Spleen (tissue), 11 donors: ENCODE results near the gene REX1BD. TPM values are rescaled to one million over a fixed set of nuclear protein-coding genes. Genes with fewer than 3 reads are reported as not detected.
A peak's percentile ranks its signal among the peaks of the same experiment; 100 is the strongest.

Experiments
- DNase-seq: peaks from one replicate; pipeline ENCODE4 v3.0.0-alpha.2; 2020
- H3K27ac ChIP-seq, 8 donors: fragments of 200-600 bp; sonication (generic) in 7 of 8; 1 replicate in 4 of 8; 2 replicates in 4 of 8; pipeline versions ENCODE4 v1.5.0 to v1.8.0; 2016 to 2021; ENCODE audit warnings: inconsistent platforms in 4 of 8, mild to moderate bottlenecking in 4 of 8, moderate library complexity in 1 of 8
- H3K27me3 ChIP-seq, 7 donors: fragments of 200-600 bp; sonication (generic) in 6 of 7; replicated peaks in 1 of 7; 1 replicate in 4 of 7; 2 replicates in 3 of 7; pipeline versions ENCODE4 v1.5.0 to v1.8.0; 2016 to 2021; ENCODE audit warnings: inconsistent platforms in 3 of 7, mild to moderate bottlenecking in 1 of 7
- H3K36me3 ChIP-seq, 6 donors: fragments of 200-600 bp; sonication (generic) in 5 of 6; 1 replicate in 4 of 6; 2 replicates in 2 of 6; pipeline versions ENCODE4 v1.5.0 to v1.8.0; 2016 to 2021; ENCODE audit warnings: inconsistent platforms in 2 of 6
- H3K4me1 ChIP-seq, 6 donors: fragments of 200-600 bp; sonication (generic) in 5 of 6; 1 replicate in 3 of 6; 2 replicates in 3 of 6; pipeline versions ENCODE4 v1.5.0 to v1.8.0; 2016 to 2021; ENCODE audit warnings: inconsistent platforms in 3 of 6
- H3K4me3 ChIP-seq, 8 donors: fragments of 200-600 bp; sonication (generic) in 7 of 8; 1 replicate in 4 of 8; 2 replicates in 4 of 8; pipeline versions ENCODE4 v1.5.0 to v1.8.0; 2016 to 2021; ENCODE audit warnings: inconsistent platforms in 4 of 8, mild to moderate bottlenecking in 4 of 8, moderate library complexity in 2 of 8
- H3K9me3 ChIP-seq, 8 donors: fragments of 200-600 bp; sonication (generic) in 7 of 8; 1 replicate in 4 of 8; 2 replicates in 4 of 8; pipeline versions ENCODE4 v1.5.0 to v1.8.0; 2016 to 2021; ENCODE audit warnings: inconsistent platforms in 4 of 8
- POLR2A ChIP-seq, 3 donors: fragments of 450-650 bp; IDR thresholded peaks; one replicate each; pipeline ENCODE4 v1.5.1; 2017; ENCODE audit warnings: antibody characterized with exemption in 3 of 3, mild to moderate bottlenecking in 1 of 3
- POLR2AphosphoS5 ChIP-seq, 3 donors: sonication (generic); formaldehyde crosslinking; IDR thresholded peaks; one replicate each; pipeline ENCODE4 v1.5.1; 2017; ENCODE audit warnings: antibody characterized with exemption in 3 of 3
- WGBS, 5 donors: extraction: QIAGEN DNeasy Blood & Tissue Kit in 3 of 5; methylation state at CpG; one replicate each; pipeline versions ENCODE4 v1.1.5 to v1.1.7; 2013 to 2018; 5-methylcytosine and 5-hydroxymethylcytosine counted together
- intact Hi-C: fragments of 100-400 bp; cut with DNase I; formaldehyde crosslinking; loops from one replicate; pipeline ENCODE4 v1.15.0; 2023; ENCODE audit warnings: low total_unique reads
- polyA plus RNA-seq, 3 donors: library from polyadenylated mRNA; stranded (reverse); fragments of 200-250 nt; gene quantifications; one replicate each; pipeline ENCODE4 v1.2.1, GENCODE V29; 2013
- total RNA-seq, 7 donors: library from RNA; depleted of rRNA in 3 of 7; stranded (reverse); fragments of >200 nt in 3 of 7; fragmentation: NEBNext Ultra II Directional in 4 of 7; extraction: Animal tissue kit (Norgen Biotek cat#: 25700) in 4 of 7; gene quantifications; one replicate each; pipeline versions ENCODE4 v1.1.0 to v1.2.1, GENCODE V29; 2016 to 2021
- TF ChIP-seq, protein P1 (sequence below), 11 experiments: fragments of 200-600 bp in 7 of 11; fragments of 450-650 bp in 4 of 11; sonication (generic) in 4 of 11; IDR thresholded peaks in 8 of 11; conservative IDR thresholded peaks in 3 of 11; 1 replicate in 7 of 11; 2 replicates in 4 of 11; pipeline versions ENCODE4 v1.4.0 to v1.8.0; 2016 to 2021; ENCODE audit warnings: antibody characterized with exemption in 11 of 11, inconsistent platforms in 4 of 11, mild to moderate bottlenecking in 1 of 11
- donor health status: healthy with polysubstance abuse.
- donor health status: DM: no; HTN: no; CAD: no; lungs with moderate emphysema.
- donor health status: DM: no; HTN: no; CAD: no.
- donor health status: Bipolar disorder and iron deficiency.
- donor health status: healthy.
- donor health status: DM: no; HTN: no; CAD: no.
- donor health status: DM: yes; HTN: yes; CAD: no.

Gene REX1BD
- total and polyA plus RNA-seq, 10 donors: 65.4 to 182 (median 86.3) TPM

DNA sequence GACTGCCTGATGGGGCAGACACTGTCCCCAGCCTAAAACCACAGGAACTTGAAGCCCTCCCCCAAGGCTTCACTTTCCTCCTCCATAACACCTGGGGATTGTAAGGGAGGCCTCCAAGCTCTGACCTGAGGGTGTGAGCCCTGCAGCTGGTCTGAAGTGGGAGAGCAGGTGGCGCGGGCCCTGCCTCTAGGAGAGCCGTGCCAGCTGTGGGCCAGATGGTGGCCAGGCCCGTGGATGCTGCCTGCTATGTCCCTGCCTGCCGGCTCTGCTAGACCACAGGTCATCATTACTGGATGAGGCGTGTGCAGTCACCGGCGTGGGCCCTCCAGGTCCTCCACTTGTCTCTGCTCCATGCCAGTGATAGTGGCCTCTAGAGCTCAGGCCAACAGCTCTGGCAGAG lies 44.7 kb downstream of the REX1BD start:
- H3K27ac ChIP-seq: no peak overlapping the region
- TF ChIP-seq POLR2A (IDR thresholded peaks at IDR 0.05) (no peak), POLR2AphosphoS5 (IDR thresholded peaks at IDR 0.05) (peak in 1 of 3 donors; percentile 22)
- TF ChIP-seq, protein P1, sequence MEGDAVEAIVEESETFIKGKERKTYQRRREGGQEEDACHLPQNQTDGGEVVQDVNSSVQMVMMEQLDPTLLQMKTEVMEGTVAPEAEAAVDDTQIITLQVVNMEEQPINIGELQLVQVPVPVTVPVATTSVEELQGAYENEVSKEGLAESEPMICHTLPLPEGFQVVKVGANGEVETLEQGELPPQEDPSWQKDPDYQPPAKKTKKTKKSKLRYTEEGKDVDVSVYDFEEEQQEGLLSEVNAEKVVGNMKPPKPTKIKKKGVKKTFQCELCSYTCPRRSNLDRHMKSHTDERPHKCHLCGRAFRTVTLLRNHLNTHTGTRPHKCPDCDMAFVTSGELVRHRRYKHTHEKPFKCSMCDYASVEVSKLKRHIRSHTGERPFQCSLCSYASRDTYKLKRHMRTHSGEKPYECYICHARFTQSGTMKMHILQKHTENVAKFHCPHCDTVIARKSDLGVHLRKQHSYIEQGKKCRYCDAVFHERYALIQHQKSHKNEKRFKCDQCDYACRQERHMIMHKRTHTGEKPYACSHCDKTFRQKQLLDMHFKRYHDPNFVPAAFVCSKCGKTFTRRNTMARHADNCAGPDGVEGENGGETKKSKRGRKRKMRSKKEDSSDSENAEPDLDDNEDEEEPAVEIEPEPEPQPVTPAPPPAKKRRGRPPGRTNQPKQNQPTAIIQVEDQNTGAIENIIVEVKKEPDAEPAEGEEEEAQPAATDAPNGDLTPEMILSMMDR (IDR thresholded peaks at IDR 0.05 in 8 of 11, conservative IDR thresholded peaks at IDR 0.05 in 3 of 11): no peak
- no peak overlapping the region for H3K4me3 ChIP-seq

DNA sequence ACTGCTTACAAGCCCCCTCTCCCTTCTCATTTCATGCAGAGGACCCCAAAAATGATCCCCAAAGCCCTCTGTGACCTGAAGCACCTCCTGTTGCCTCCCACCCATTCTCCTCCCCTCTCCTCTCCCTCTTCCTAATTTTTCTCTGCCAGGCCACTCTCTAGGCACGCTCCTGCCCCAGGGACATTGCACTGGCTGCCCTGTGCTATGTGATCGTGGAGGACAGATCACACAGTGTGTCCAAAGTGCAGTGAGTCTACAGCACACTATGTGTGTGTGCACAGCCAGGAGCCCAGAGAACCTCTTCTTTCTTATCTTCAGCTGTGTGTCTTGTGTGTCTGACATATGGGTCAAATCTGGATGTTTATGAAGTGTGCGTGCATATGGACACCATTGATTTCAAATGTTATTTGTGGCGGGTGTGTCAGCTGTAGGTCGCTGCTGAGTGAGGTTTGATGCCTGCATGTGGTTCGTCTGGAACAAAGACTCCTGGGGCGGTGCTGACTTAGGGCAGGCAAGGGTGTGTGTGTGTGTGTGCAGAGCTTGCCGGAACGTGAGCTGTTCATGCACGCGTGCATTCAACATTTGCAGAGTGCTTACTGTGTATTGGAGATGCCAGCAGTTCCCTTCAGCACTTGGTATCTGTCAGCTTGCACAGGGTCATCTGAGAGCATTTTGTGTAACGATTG lies 46.2 kb downstream of the REX1BD start:
- no peaks in the 10 kb centered on the region for H3K36me3 ChIP-seq
- DNase-seq: no peak
- intact Hi-C loops: no loop called here
- 61 to 75% (median 61%) methylated on average over 10 to 12 of the region's 12 CpGs for WGBS, 5 donors
- H3K4me1 ChIP-seq: peaks cover 0 to 35% (median 28%) of the 10 kb centered on the region in 6 donors
- peaks cover 0 to 16% (median 0%) of the 10 kb centered on the region in 7 donors for H3K27me3 ChIP-seq
- no peak overlapping the region for H3K4me3 ChIP-seq
- H3K27ac ChIP-seq: peak overlapping the region in 1 of 8 donors; percentile 89
- TF ChIP-seq, protein P1 (IDR thresholded peaks at IDR 0.05 in 8 of 11, conservative IDR thresholded peaks at IDR 0.05 in 3 of 11): no peak
- no peak for TF ChIP-seq POLR2A (IDR thresholded peaks at IDR 0.05)
- TF ChIP-seq POLR2AphosphoS5 (IDR thresholded peaks at IDR 0.05): no peak
- H3K9me3 ChIP-seq: no peaks in the 10 kb centered on the region

More for the DNA sequence above, 44.7 kb downstream of the REX1BD start:
- 73 to 93% (median 85%) methylated on average over 2 to 8 of the region's 8 CpGs for WGBS, 5 donors
- intact Hi-C loops: no loop called here
- Histone ChIP-seq H3K9me3 (no peaks in the 10 kb centered on the region), H3K36me3 (no peaks in the 10 kb centered on the region), H3K4me1 (peaks cover 0 to 31% (median 24%) of the 10 kb centered on the region in 6 donors), H3K27me3 (peaks cover 0 to 17% (median 0%) of the 10 kb centered on the region in 7 donors)
- DNase-seq: no peak

DNA sequence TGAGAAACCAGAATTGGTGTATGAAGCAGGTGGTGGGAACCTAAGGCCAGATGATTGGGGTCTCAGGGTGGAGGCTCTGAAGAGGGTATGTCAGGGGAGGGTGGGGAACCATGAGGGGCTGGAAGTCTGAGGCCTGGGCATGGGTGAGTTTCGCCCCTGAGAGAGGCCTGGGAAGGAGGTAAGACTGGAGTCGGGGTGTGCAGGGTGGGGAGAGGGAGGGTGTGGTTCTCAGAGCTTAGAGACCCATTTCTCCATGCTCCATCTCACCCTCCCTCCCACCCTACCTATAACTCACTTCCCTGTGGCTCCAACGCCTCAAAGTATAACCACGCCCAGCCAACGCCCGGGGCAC lies 47.2 kb downstream of the REX1BD start:
- intact Hi-C loops: no loop called here

More for the DNA sequence above, 47.2 kb downstream of the REX1BD start:
- Histone ChIP-seq H3K9me3 (no peaks in the 10 kb centered on the region), H3K27me3 (peaks cover 0 to 11% (median 0%) of the 10 kb centered on the region in 7 donors), H3K4me1 (peaks cover 0 to 35% (median 28%) of the 10 kb centered on the region in 6 donors), H3K27ac (peak overlapping the region in 3 of 8 donors; percentile 86 to 90 (median 89)), H3K36me3 (peaks cover 0 to 7% (median 0%) of the 10 kb centered on the region in 6 donors), H3K4me3 (peak overlapping the region in 5 of 8 donors; percentile 71 to 89 (median 75))
- DNase-seq: no peak
- WGBS, 5 donors: 13 to 19% (median 17%) methylated on average over 6 of the region's 6 CpGs
- TF ChIP-seq POLR2AphosphoS5 (IDR thresholded peaks at IDR 0.05): no peak
- TF ChIP-seq POLR2A (IDR thresholded peaks at IDR 0.05): no peak
- TF ChIP-seq, protein P1 (IDR thresholded peaks at IDR 0.05 in 8 of 11, conservative IDR thresholded peaks at IDR 0.05 in 3 of 11): no peak
